SK-N-MC (cell line): ENCODE data around the gene ING4.

ENCODE experiments used
- EZH2 ChIP-seq: fragments of 200-600 bp; sonication (generic); IDR thresholded peaks from one replicate; pipeline ENCODE4 v1.6.1; 2017; ENCODE audit warnings: antibody characterized with exemption
- POLR2AphosphoS5 ChIP-seq: IDR thresholded peaks from 2 replicates; pipeline ENCODE4 v1.6.1; 2012; ENCODE audit warnings: mild to moderate bottlenecking, low read depth, low read length, borderline replicate concordance

GRCh38 chr12:6701078-6701768 is 38.3 kb upstream of the ING4 start:
- TF ChIP-seq POLR2AphosphoS5 = no peak
- no peak for TF ChIP-seq EZH2
